Omental fat pad (tissue), 4 donors: Measurements from ENCODE around the gene RANBP2. TPM values are rescaled to one million over a fixed set of nuclear protein-coding genes. Genes with fewer than 3 reads are reported as not detected.

Experiments used
- ATAC-seq: fragments of 150-250 bp; one replicate; pipeline ENCODE4 v1.9.1; 2016; ENCODE audit warnings: mild to moderate bottlenecking, moderate library complexity; ENCODE audit not compliant: low FRiP score
- DNase-seq: peaks from one replicate; pipeline ENCODE4 v3.0.0-alpha.2; 2019; ENCODE audit warnings: low spot score
- CTCF ChIP-seq, 3 donors: fragments of 450-650 bp; IDR thresholded peaks; one replicate each; pipeline ENCODE4 v1.5.1; 2016 to 2017; ENCODE audit warnings: antibody characterized with exemption in 3 of 3, mild to moderate bottlenecking in 3 of 3, moderate library complexity in 2 of 3
- small RNA-seq: library from RNA; depleted of rRNA; stranded (forward); fragments of <200 nt; gene quantifications from one replicate; pipeline ENCODE3, GENCODE V24; 2016
- total RNA-seq, 4 donors: library from RNA; depleted of rRNA; stranded (reverse); fragments of >200 nt; gene quantifications; one replicate each; pipeline ENCODE4 v1.1.0, GENCODE V29; 2016

Gene RANBP2
- total RNA-seq, 4 donors from 2014 or later = 60.3 to 154 (median 83.4) TPM

- ATAC-seq (no peak), DNase-seq (no peak)
- TF ChIP-seq CTCF (IDR thresholded peaks at IDR 0.05) = no peak
Observed at GRCh38 chr2:108834620-108835019, 115.3 kb downstream of the RANBP2 start.

GRCh38 chr2:108835040-108835439 is 115.8 kb downstream of the RANBP2 start:
- ATAC-seq (no peak), DNase-seq (no peak)
- no peak for TF ChIP-seq CTCF (IDR thresholded peaks at IDR 0.05)

Small RNAs within 50 kb of the gene (small RNA-seq; reads per million reads assigned to genes)
- not detected for gene AC010095.1

Other genes starting within 250 kb of the RANBP2 start
- gene LIMS1, start 185.0 kb upstream of the RANBP2 start, total RNA-seq = 100 to 1,000 TPM in 3 of 4 donors, 10 to 100 TPM in 1; 69.4 to 175 (median 155) TPM
- 10 to 100 TPM in 1 of 4 donors, 1 to 10 TPM in 3; 1.6 to 10.3 (median 3.2) TPM for gene CCDC138, start 67.3 kb downstream of the RANBP2 start, total RNA-seq